ENCODE data around the gene BICC1.

DNA sequence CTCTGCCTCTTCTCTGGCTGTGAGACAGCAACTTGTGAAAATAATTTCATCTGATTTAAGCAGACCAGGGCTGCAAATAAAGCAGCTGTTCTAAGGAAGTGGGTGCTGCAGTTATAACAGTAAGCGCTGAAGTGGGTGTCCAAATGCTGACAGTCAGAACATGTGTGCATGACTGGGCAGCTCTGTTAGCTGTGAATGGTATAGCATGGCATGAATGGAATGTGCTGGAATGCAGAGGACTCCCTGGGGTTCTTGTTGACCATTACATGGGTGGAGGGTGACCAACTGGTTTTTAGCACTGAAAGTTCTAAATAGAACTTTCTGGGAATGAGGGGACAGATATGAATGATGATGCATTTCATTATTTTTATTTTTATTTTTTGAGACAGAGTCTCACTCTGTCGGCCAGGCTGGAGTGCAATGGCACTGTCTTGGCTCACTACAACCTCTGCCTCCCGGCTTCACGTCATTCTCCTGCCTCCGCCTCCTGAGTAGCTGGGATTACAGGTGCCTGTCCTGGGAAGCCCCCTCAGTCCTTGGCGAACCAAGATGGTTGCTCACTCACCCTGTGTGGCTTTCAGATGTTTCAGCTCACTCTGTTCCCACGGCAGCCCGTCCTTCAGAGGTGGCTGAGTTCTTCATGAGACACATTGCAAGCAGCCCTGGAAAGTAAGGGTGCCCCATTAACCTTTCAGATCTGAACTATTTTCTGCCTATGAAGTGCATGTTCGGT is 344.0 kb downstream of the BICC1 start:
- TF ChIP-seq, protein P1, sequence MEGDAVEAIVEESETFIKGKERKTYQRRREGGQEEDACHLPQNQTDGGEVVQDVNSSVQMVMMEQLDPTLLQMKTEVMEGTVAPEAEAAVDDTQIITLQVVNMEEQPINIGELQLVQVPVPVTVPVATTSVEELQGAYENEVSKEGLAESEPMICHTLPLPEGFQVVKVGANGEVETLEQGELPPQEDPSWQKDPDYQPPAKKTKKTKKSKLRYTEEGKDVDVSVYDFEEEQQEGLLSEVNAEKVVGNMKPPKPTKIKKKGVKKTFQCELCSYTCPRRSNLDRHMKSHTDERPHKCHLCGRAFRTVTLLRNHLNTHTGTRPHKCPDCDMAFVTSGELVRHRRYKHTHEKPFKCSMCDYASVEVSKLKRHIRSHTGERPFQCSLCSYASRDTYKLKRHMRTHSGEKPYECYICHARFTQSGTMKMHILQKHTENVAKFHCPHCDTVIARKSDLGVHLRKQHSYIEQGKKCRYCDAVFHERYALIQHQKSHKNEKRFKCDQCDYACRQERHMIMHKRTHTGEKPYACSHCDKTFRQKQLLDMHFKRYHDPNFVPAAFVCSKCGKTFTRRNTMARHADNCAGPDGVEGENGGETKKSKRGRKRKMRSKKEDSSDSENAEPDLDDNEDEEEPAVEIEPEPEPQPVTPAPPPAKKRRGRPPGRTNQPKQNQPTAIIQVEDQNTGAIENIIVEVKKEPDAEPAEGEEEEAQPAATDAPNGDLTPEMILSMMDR (IDR thresholded peaks at IDR 0.05; ENCODE audit: low read depth, low read length, missing input control) = no peak
- peak; percentile 18 for TF ChIP-seq SP1 (IDR thresholded peaks at IDR 0.05)

Data from liver (tissue), 3 donors.